Stimulated activated naive CD4-positive, alpha-beta T cell (primary cell): ENCODE results near the gene KIF1A.
A peak's percentile ranks its signal among the peaks of the same experiment; 100 is the strongest.

Experiments
- DNase-seq, 6 experiments: peaks; one replicate each; lab custom pipeline; 2025; lab: John Stamatoyannopoulos, UW

The KIF1A gene

GRCh38 chr2:240735476-240735875, 84.5 kb downstream of the KIF1A start:
- no peak for DNase-seq

GRCh38 chr2:240734756-240735155, 85.3 kb downstream of the KIF1A start:
- no peak for DNase-seq

- peak in 2 of 6 experiments; percentile 3 to 11 for DNase-seq
These were observed 86.1 kb downstream of the KIF1A start for GRCh38 chr2:240733803-240734495.

- DNase-seq: no peak
These were observed 87.0 kb downstream of the KIF1A start for GRCh38 chr2:240732911-240733622.

- no peak for DNase-seq
These were observed 87.8 kb downstream of the KIF1A start for GRCh38 chr2:240732184-240732583.

- DNase-seq: no peak
These were observed 88.9 kb downstream of the KIF1A start for GRCh38 chr2:240731178-240731545.

- DNase-seq: no peak
These were observed 89.4 kb downstream of the KIF1A start for GRCh38 chr2:240730501-240731177.

- DNase-seq: no peak
These were observed 91.2 kb downstream of the KIF1A start for GRCh38 chr2:240728827-240729226.

- DNase-seq: no peak
These were observed 91.7 kb downstream of the KIF1A start for GRCh38 chr2:240728361-240728760.

GRCh38 chr2:240727913-240728312, 92.1 kb downstream of the KIF1A start:
- no peak for DNase-seq

GRCh38 chr2:240727439-240727838, 92.6 kb downstream of the KIF1A start:
- no peak for DNase-seq

GRCh38 chr2:240726876-240727275, 93.1 kb downstream of the KIF1A start:
- no peak for DNase-seq

- DNase-seq: no peak
These were observed 94.3 kb downstream of the KIF1A start for GRCh38 chr2:240725671-240726070.

- no peak for DNase-seq
These were observed 94.8 kb downstream of the KIF1A start for GRCh38 chr2:240725266-240725665.

- DNase-seq: no peak
These were observed 95.6 kb downstream of the KIF1A start for GRCh38 chr2:240724431-240724830.

- DNase-seq: no peak
These were observed 96.2 kb downstream of the KIF1A start for GRCh38 chr2:240723851-240724250.

GRCh38 chr2:240722796-240723735, 97.0 kb downstream of the KIF1A start:
- DNase-seq: no peak

- no peak for DNase-seq
These were observed 97.6 kb downstream of the KIF1A start for GRCh38 chr2:240722376-240722775.

- no peak for DNase-seq
These were observed 98.3 kb downstream of the KIF1A start for GRCh38 chr2:240721596-240722180.

- DNase-seq: no peak
These were observed 99.1 kb downstream of the KIF1A start for GRCh38 chr2:240720686-240721595.
